HL-60 (cell line): ENCODE data around the gene KDELR3.
"Not testable (repeated sequence)": the region's sequence is repeated elsewhere in the genome, so short reads cannot be mapped to it uniquely, and the experiment has no call there.

Experiments
- DNase-seq, 2 experiments: peaks; one replicate each; pipeline ENCODE4 v3.0.0-alpha.2; 2010 to 2020; ENCODE audit warnings: low read depth in 1 of 2, low spot score in 1 of 2
- H3K27ac ChIP-seq: fragments of 250-450 bp; sonication (Bioruptor Pico); replicated peaks from 2 replicates; pipeline ENCODE4 v1.5.1; 2020; ENCODE audit warnings: mild to moderate bottlenecking, moderate library complexity
- H3K27me3 ChIP-seq: fragments of 250-450 bp; sonication (Bioruptor Pico); 2 replicates; pipeline ENCODE4 v1.5.1; 2021; ENCODE audit warnings: mild to moderate bottlenecking, moderate library complexity; ENCODE audit not compliant: insufficient read depth, poor library complexity, severe bottlenecking
- H3K4me3 ChIP-seq: replicated peaks from 2 replicates; pipeline ENCODE4 v1.5.1; 2011; ENCODE audit warnings: mild to moderate bottlenecking, control low read depth, low read length; ENCODE audit not compliant: insufficient read depth
- CTCF ChIP-seq: IDR thresholded peaks from one replicate; pipeline ENCODE4 v1.5.1; 2011; ENCODE audit warnings: low read length, control low read depth, inconsistent platforms; ENCODE audit not compliant: insufficient read depth
- GABPA ChIP-seq: IDR thresholded peaks from 2 replicates; pipeline ENCODE4 v1.6.1; 2012; ENCODE audit warnings: low read depth
- POLR2AphosphoS5 ChIP-seq: IDR thresholded peaks from 2 replicates; pipeline ENCODE4 v1.6.1; 2012; ENCODE audit warnings: low read depth
- REST ChIP-seq: IDR thresholded peaks from 2 replicates; pipeline ENCODE4 v1.6.1; 2012; ENCODE audit warnings: low read depth; ENCODE audit not compliant: insufficient replicate concordance
- SPI1 ChIP-seq: IDR thresholded peaks from 2 replicates; pipeline ENCODE4 v1.6.1; 2012; ENCODE audit warnings: low read depth, mild to moderate bottlenecking, borderline replicate concordance

KDELR3 gene

GRCh38 chr22:38467438-38467903, 425 bp upstream of the KDELR3 start:
- Histone ChIP-seq H3K4me3 (no peak overlapping the region; the same call in 1 of the 2 replicates), H3K27ac (no peak overlapping the region), H3K27me3 (peaks cover 41% of the 10 kb centered on the region)
- TF ChIP-seq REST (no peak), GABPA (no peak), CTCF (no peak), POLR2AphosphoS5 (no peak), SPI1 (no peak)
- DNase-seq: no peak

GRCh38 chr22:38468443-38469305, 778 bp downstream of the KDELR3 start:
- no peak overlapping the region for H3K27ac ChIP-seq
- TF ChIP-seq GABPA (no peak), CTCF (no peak), SPI1 (no peak), REST (no peak), POLR2AphosphoS5 (no peak)
- H3K27me3 ChIP-seq: peaks cover 36% of the 10 kb centered on the region
- DNase-seq: no peak
- H3K4me3 ChIP-seq: no peak overlapping the region

GRCh38 chr22:38469306-38469781, 1.4 kb downstream of the KDELR3 start:
- DNase-seq: no peak
- TF ChIP-seq POLR2AphosphoS5: no peak
- no peak for TF ChIP-seq GABPA
- TF ChIP-seq SPI1: no peak
- TF ChIP-seq REST: no peak
- TF ChIP-seq CTCF: no peak
- no peak overlapping the region for H3K27ac ChIP-seq
- H3K27me3 ChIP-seq: peaks cover 31% of the 10 kb centered on the region
- no peak overlapping the region for H3K4me3 ChIP-seq

- not testable (repeated sequence) for H3K4me3 ChIP-seq, DNase-seq
Measured at GRCh38 chr22:38470179-38470578, 2.3 kb downstream of the KDELR3 start.

More at GRCh38 chr22:38470179-38470578, 2.3 kb downstream of the KDELR3 start:
- peaks cover 30% of the 10 kb centered on the region for H3K27me3 ChIP-seq
- not testable (repeated sequence) for H3K27ac ChIP-seq
